GM19328 (cell line): ENCODE data around the gene EFCAB6.
"Not testable (repeated sequence)": the region's sequence is repeated elsewhere in the genome, so short reads cannot be mapped to it uniquely, and the experiment has no call there.

Source experiments
- ATAC-seq: cut with Tn5 transposase; IDR thresholded peaks from one replicate; pipeline ENCODE4 v1.9.1; 2021; ENCODE audit warnings: mild to moderate bottlenecking, moderate library complexity; ENCODE audit not compliant: unreplicated experiment

EFCAB6 gene

DNA sequence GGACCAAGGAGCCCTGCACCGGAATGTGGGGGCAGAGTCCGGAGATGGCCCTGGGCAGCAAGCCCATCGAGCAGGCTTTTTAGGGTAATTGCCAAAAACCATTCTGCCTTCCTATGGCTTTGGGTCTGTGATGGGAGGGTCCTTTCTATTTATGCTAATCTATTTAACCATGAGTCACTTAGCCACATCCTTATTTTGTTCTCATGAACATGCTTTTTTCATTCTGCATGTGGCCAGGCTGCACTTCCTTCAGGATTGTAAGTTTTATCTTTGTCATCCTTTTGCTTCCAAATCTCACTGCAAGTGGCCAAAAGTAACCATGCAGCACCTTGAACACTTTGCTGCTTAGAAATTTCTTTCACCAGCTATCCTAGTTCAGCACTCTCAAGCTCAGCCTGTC, 88.3 kb downstream of the EFCAB6 start:
- no peak for ATAC-seq

DNA sequence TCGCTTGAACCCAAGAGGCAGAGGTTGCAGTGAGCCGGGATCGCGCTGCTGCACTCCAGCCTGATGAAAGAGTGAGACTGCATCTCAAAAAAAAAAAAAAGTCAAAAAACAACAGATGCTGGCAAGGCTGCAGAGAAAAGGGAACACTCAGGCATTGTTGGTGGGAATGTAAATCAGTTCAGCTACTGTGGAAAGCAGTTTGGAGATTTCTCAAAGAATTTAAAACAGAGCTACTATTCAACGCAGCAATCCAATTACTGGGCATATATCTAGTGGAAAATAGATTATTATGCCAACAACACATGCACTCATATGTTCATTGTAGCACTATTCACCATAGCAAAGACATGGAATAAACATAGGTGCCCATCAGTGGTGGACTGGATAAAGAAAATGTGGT, 89.7 kb downstream of the EFCAB6 start:
- ATAC-seq, result no peak

DNA sequence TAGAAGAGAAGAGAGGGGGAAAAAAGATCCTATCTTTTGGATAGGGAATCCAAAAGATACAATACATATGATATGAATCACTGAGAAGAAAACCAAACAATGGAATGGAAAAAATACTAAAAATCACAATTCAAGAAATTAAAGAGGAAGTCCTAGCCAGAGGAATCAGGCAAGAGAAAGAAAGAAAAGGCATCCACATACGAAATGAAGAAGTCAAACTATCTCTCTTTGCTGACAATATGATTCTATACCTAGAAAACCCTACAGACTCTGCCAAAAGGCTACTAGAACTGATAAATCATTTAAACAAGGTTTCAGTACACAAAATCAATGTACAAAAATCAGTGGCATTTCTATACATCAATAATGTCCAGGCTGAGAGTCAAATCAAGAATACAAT, 91.4 kb downstream of the EFCAB6 start:
- no peak for ATAC-seq

DNA sequence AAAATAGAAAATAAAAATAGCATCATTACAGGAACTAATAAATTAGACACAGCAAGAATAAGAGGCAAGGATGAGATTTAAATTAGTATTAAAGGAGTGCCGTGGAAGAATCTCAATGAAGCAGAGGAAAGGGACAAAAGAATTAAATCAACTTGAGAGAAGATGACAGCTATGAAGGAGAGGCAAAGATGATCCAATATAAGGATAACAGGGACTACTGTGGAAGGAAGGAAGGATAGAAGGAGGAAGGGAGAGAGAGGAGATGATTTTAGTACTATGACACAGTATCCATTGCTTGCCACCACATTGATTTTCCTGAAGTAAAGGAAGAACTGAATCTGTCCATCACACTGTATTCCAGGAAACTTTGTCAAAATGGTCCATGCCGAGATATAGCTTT, 98.0 kb downstream of the EFCAB6 start:
- ATAC-seq, result no peak

DNA sequence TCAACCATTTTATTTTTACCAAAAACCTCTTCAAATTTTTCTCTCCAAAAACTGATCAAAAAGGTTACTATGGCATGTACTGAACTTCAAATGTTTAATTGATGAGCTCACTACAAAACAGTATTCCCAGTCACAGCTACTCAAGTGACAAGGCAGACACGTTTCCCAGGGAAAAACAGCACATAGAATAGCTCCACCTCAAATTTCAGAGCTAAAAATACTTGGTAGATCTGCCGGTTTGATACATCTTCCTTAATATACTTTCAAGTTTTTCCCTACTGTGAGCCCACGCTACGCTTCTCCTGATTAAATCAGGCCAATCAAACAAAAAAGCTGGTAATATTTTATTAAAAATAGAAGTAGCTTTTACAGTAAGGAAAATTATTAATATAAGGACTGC, 100.4 kb downstream of the EFCAB6 start:
- ATAC-seq, result no peak

- no peak for ATAC-seq
Observed at GRCh38 chr22:43707648-43708047, 104.5 kb downstream of the EFCAB6 start.

GRCh38 chr22:43706571-43707328, 105.4 kb downstream of the EFCAB6 start:
- ATAC-seq, result no peak

DNA sequence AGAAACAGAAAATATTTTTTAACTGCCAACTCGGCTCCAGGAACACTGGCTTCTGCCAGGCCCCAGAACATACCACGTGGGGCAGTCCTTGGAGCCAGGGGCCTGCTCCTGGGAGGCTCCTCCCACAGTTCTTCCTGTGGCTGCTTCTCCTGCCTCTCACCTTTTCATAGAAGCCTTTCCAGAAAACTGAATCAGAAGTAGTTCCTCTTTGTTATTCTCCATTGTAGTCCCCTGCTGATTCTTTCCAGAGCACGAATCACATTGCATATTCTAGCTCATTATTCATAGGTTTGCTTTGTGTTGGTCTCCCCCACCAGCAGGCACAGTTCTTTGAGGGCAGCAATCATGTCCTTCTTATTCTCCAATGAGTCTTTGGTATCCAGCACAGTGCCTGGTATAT, 106.0 kb downstream of the EFCAB6 start:
- no peak for ATAC-seq

DNA sequence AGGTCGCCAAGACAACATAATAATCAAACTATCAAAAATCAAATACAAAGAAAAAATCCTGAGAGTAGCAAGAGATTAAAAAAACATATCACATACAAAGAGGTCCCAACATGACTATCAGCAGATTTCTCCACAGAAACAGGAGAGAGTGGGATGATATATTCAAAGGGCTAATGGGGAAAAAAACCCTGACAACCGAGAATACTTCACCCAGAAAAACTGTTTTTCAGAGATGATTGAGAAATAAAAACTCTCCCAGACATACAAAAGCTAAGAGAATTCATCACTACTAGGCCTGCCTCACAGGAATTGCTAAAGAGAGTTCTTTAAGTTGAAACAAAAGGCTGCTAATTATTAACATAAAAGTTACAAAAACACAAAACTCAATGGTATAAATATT, 108.1 kb downstream of the EFCAB6 start:
- ATAC-seq, result no peak

GRCh38 chr22:43698403-43698802, 113.7 kb downstream of the EFCAB6 start:
- ATAC-seq, result no peak

- no peak for ATAC-seq
Observed at GRCh38 chr22:43697894-43698293, 114.2 kb downstream of the EFCAB6 start.

GRCh38 chr22:43693249-43693648, 118.9 kb downstream of the EFCAB6 start:
- ATAC-seq, result no peak

GRCh38 chr22:43689356-43689755, 122.7 kb downstream of the EFCAB6 start:
- ATAC-seq, result no peak

DNA sequence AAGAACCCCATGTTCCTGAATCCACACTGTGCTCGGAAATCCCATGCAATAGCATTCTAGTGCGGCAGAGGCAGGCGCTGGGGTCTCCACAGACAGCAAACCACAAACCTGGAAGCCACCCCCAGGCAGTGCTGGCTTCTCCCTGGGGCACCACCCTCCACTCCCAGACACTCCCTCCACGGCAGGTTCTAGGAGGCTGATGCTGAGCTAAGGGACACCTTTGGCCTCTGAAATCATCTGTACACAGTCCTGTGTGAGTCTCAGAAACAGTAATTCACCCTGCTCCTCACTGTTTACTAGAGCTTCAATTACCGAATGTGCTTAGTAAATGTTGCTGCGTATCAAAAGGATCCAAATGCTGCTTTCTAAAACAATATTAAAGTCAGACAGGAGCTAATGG, 129.3 kb downstream of the EFCAB6 start:
- no peak for ATAC-seq

GRCh38 chr22:43681731-43682360, 130.3 kb downstream of the EFCAB6 start:
- ATAC-seq, result no peak

- no peak for ATAC-seq
Observed at GRCh38 chr22:43670513-43670912, 141.6 kb downstream of the EFCAB6 start.

DNA sequence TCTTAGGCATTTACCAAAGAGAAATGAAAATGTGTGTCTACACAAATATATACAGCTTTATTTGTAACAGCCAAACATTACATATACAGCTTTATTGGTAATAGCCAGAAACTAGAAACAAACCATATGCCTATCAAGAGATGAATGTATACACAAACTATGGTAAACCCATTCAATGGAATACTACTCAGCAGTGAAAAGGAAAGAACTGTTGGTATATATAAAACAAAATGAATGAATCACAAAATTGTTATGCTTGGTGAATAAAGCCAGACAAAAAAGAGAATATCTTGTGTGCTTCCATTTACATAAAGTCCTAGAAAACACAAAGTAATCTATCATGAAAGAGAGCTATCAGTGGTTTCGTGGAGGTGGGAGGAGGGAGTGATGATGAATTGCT, 142.9 kb downstream of the EFCAB6 start:
- ATAC-seq, result no peak

- ATAC-seq, result no peak
Observed at GRCh38 chr22:43667656-43668055, 144.4 kb downstream of the EFCAB6 start.

GRCh38 chr22:43666457-43666856, 145.6 kb downstream of the EFCAB6 start:
- ATAC-seq, result no peak

GRCh38 chr22:43658823-43659222, 153.3 kb downstream of the EFCAB6 start:
- ATAC-seq, result no peak

DNA sequence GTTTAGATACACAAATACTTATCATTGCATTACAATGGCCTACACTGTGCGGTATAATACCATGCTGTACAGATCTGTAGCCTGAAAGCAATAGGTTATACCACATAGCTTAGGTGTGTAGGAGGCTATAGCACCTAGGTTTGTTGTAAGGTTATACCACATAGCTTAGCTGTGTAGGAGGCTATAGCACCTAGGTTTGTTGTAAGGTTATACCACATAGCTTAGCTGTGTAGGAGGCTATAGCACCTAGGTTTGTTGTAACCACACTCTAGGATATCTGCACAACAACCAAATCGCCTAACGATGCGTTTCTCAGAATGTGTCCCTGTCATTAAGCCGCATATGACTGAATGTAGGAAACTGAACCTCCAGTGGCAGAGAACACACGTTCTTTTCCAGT, 155.5 kb downstream of the EFCAB6 start:
- not testable (repeated sequence) for ATAC-seq

DNA sequence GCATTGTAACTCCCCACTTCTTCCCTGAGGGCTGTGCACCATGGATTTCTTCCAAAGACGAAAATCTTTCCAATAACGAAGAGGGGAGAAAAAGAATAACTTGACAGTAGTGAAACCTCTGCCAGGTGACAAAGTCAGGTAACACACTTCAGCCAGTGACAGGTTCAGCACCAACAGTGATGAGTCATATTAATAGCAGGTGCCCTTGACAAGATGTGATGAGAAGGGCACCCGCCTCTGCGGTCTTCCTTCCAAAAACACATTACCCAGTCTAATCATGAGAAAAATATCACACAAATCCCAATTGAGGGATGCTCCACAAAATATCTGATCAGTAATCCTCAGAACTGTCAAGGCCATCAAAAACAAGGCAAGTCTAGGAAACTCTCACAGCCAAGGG, 157.8 kb downstream of the EFCAB6 start:
- no peak for ATAC-seq

DNA sequence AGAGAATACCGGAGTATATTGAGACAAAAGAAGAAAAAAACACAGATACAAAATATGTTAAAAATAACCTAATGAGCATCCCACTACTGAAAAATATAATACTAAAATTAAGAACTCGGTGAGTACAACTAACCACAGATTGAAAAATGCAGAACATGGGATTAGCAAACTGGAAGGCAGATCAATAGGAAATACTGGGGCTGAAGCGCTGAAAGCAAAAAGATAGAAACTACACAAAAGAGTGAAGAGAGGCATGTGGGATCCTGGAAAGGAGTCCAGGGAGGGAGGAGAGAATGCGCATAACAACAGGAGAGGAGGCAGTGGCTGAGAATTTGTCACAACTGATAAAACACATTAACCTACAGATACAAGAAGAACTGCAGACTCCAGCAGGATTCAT, 159.3 kb downstream of the EFCAB6 start:
- no peak for ATAC-seq
